Activated T-cell treated with anti-CD3 and anti-CD28 coated beads, Interleukin-2, amount 50 U/mL, for 4 hours (primary cell): ENCODE data around the gene BMP8A. TPM values are rescaled to one million over a fixed set of nuclear protein-coding genes. Genes with fewer than 3 reads are reported as not detected.

Experiments used
- ATAC-seq, 2 donors: fragments of 200-7000 bp; cut with Tn5 transposase; one replicate each; pipeline ENCODE4 v1.10.0; 2021
- DNase-seq: peaks from one replicate; pipeline ENCODE4 v3.0.0-alpha.2; 2020
- H3K27me3 Mint-ChIP-seq: one replicate; pipeline ENCODE4 v1.8.0; 2021; ENCODE audit warnings: low read depth, mixed read lengths
- H3K36me3 Mint-ChIP-seq: one replicate; pipeline ENCODE4 v1.8.0; 2022; ENCODE audit warnings: mixed read lengths; ENCODE audit not compliant: insufficient read depth
- H3K4me1 Mint-ChIP-seq: one replicate; pipeline ENCODE4 v1.8.0; 2021; ENCODE audit warnings: low read depth, mixed read lengths
- H3K4me3 Mint-ChIP-seq: one replicate; pipeline ENCODE4 v1.8.0; 2021; ENCODE audit warnings: mild to moderate bottlenecking, moderate library complexity, mixed read lengths
- H3K9me3 Mint-ChIP-seq: one replicate; pipeline ENCODE4 v1.8.0; 2021; ENCODE audit warnings: mixed read lengths
- total RNA-seq, 3 donors: library from RNA; stranded (reverse); gene quantifications; one replicate each; pipeline ENCODE4 v1.2.1, GENCODE V29; 2021

The BMP8A gene
- total RNA-seq, 3 donors from 2014 or later: 0.21 to 0.27 TPM; not detected in 1

DNA sequence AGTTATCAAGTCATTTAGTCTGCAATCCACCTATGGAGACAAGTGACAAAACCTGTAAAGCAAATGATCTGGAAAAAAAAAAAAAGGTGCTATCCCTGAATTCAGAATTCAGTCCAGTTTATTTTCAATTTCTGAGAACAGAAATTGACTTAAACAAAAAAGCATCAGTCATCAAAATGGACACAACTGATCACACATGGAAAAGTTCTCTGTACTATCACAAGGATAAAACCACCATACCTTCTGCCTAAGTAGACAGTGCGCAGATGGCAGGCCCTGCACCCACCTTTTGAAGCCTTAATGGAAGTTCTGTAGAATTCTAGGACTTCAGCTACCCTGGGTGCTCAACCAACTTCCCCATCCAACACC lies 81.6 kb downstream of the BMP8A start:
- Mint-ChIP-seq H3K4me3 (peak overlapping the region; percentile 91), H3K4me1 (peaks cover 45% of the 10 kb centered on the region), H3K27me3 (no peaks in the 10 kb centered on the region), H3K9me3 (no peaks in the 10 kb centered on the region), H3K36me3 (peaks cover 57% of the 10 kb centered on the region)
- DNase-seq: no peak
- ATAC-seq: no peak

DNA sequence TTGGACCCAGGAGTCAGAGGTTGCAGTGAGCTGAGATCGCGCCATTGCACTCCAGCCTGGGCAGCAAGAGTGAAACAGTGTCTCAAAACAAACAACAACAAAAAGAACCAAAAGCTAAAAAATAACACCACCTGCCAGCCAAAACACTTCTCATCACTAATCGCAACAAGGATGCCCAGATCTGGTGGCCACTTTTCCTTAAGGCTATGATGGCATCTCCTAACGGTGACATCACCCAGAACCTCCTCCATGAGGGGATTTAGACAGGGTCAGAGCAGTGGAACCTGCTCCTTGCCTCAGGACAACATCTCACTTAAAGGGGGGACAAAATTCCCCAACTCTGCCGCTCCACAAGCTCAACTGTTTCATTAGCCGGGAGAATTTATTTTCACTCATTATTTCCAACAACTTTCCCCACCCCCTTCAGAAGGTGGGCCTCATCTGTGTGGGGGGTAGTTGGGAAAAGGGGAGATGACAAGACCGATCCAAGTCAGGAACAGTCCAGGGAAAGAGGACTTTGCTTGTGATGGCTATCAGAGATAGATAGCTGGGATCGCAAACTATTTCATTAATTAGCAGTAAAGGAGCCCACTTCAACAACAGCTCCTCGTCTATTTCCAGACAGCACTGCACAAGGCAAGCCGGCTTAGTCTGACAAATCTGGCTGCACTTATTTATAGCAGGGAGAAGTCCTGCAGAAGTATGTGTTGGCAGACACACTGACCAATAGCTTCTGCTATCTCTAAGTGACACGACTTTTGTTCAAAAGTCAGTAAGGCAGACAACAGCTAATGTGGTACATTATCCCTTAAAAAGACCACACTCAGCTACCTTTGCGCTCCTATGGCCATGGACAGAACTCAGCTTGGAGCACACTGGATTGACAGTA lies 82.5 kb downstream of the BMP8A start:
- H3K4me1 Mint-ChIP-seq: peaks cover 45% of the 10 kb centered on the region
- peaks cover 49% of the 10 kb centered on the region for H3K36me3 Mint-ChIP-seq
- peak overlapping the region; percentile 91 for H3K4me3 Mint-ChIP-seq

DNA sequence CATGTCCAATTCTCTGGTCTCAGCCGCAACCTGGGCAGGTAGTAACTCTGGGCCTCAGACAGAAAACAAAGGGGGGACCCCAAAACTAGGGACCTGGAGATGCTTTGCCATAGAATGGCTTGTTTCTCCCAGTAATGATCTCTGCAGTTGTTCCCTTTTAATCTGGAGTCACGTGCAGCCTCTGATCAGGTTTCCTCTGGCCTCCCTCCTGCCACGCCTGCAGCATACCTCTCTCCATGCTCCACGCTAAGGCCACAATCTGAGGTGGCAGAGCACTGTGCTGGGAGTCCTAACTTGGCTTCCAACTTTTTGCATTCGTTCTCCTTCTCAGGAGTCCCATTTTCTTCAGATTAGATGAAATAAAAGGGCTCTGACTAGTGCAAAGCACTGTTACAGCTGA lies 83.2 kb downstream of the BMP8A start:
- DNase-seq: no peak
- no peak for ATAC-seq
- H3K4me1 Mint-ChIP-seq: peaks cover 45% of the 10 kb centered on the region

More for the DNA sequence above, 82.5 kb downstream of the BMP8A start:
- ATAC-seq (no peak), DNase-seq (no peak)
- no peaks in the 10 kb centered on the region for H3K9me3 Mint-ChIP-seq
- no peaks in the 10 kb centered on the region for H3K27me3 Mint-ChIP-seq

More for the DNA sequence above, 83.2 kb downstream of the BMP8A start:
- peak overlapping the region; percentile 91 for H3K4me3 Mint-ChIP-seq
- no peaks in the 10 kb centered on the region for H3K27me3 Mint-ChIP-seq
- no peaks in the 10 kb centered on the region for H3K9me3 Mint-ChIP-seq
- H3K36me3 Mint-ChIP-seq: peaks cover 43% of the 10 kb centered on the region

Other genes with a start within 250 kb of the BMP8A start
- 100 to 1,000 TPM; 544 to 556 (median 548) TPM for gene PABPC4, start 85.2 kb downstream of the BMP8A start, total RNA-seq
- gene HEYL, start 148.0 kb downstream of the BMP8A start, total RNA-seq: under 1 TPM; 0.05 to 0.11 (median 0.08) TPM
- gene NT5C1A, start 180.5 kb downstream of the BMP8A start, total RNA-seq: not detected
- under 1 TPM; 0.05 to 0.38 (median 0.33) TPM for gene HPCAL4, start 199.8 kb downstream of the BMP8A start, total RNA-seq
- 10 to 100 TPM; 54.0 to 65.4 (median 63.2) TPM for gene PPIE, start 247.2 kb downstream of the BMP8A start, total RNA-seq